Measurements from ENCODE around the gene ALPK1. TPM values are rescaled to one million over a fixed set of nuclear protein-coding genes. Genes with fewer than 3 reads are reported as not detected.

ALPK1 gene
- total RNA-seq, 1 experiment from 2014 or later: 0.17 TPM

GRCh38 chr4:112284662-112285411 lies 12.3 kb upstream of the ALPK1 start:
- Mint-ChIP-seq H3K4me1 (peaks cover 7 to 16% of the 10 kb centered on the region in 2 experiments), H3K36me3 (ENCODE audit: insufficient read depth in 1 of 3, low read depth in 3 of 3) (peaks cover 4 to 22% (median 4%) of the 10 kb centered on the region in 3 experiments; a peak in 6 of 7 replicates), H3K9me3 (peaks cover 8 to 12% of the 10 kb centered on the region in 2 experiments), H3K27me3 (ENCODE audit: low read depth) (peaks cover 44% of the 10 kb centered on the region), H3K27ac (no peak overlapping the region), H3K4me3 (peak overlapping the region; percentile 71 to 85)
- Histone ChIP-seq H3K9me3 (ENCODE audit: control insufficient read depth, low read depth, low read length) (no peaks in the 10 kb centered on the region), H3K23ac (ENCODE audit: insufficient read length, low read depth, low read length) (no peak overlapping the region), H3K18ac (ENCODE audit: insufficient read length, low read depth, low read length) (no peak overlapping the region), H3K79me1 (ENCODE audit: insufficient read depth, low read depth, low read length, poor library complexity, severe bottlenecking) (no peaks in the 10 kb centered on the region), H2BK12ac (ENCODE audit: insufficient read length, low read depth, low read length) (no peak overlapping the region), H3K4ac (ENCODE audit: low read depth, low read length) (no peak overlapping the region), H3K27ac (ENCODE audit: insufficient read length, low read depth, low read length) (no peak overlapping the region), H3K14ac (ENCODE audit: insufficient read depth, low read length) (no peak overlapping the region), H4K8ac (replicated peaks; ENCODE audit: insufficient read length, low read depth, low read length) (no peak overlapping the region), H3K56ac (ENCODE audit: insufficient read length, low read depth, low read length) (no peak overlapping the region), H2BK20ac (ENCODE audit: low read depth, low read length, poor library complexity, severe bottlenecking) (no peak overlapping the region), H4K20me1 (ENCODE audit: control insufficient read depth, insufficient read depth, insufficient read length) (no peaks in the 10 kb centered on the region), H2AFZ (ENCODE audit: low read length) (no peak overlapping the region), H4K5ac (ENCODE audit: insufficient read length, low read depth, low read length) (no peak overlapping the region), H3K79me2 (ENCODE audit: insufficient read depth, low read length) (no peaks in the 10 kb centered on the region), H3T11ph (ENCODE audit: low read length) (no peak overlapping the region), H2BK5ac (ENCODE audit: insufficient read length, low read length) (no peak overlapping the region), H3K9ac (ENCODE audit: extremely low read depth, insufficient read length, low read length) (no peak overlapping the region), H4K91ac (ENCODE audit: insufficient read length, low read depth, low read length) (no peak overlapping the region), H3K23me2 (ENCODE audit: insufficient read length, low read depth, low read length, poor library complexity, severe bottlenecking) (peaks cover 13% of the 10 kb centered on the region), H2AK5ac (ENCODE audit: insufficient read length, low read length) (no peak overlapping the region), H2BK15ac (ENCODE audit: low read depth, low read length) (no peak overlapping the region), H3K4me2 (ENCODE audit: insufficient read depth, insufficient read length, low read length) (peak overlapping the region; percentile 75), H2BK120ac (ENCODE audit: low read depth, low read length, poor library complexity, severe bottlenecking) (no peak overlapping the region), H3K4me1 (ENCODE audit: insufficient read depth, low read length) (no peaks in the 10 kb centered on the region), H3K27me3 (ENCODE audit: insufficient read depth, low read length) (no peaks in the 10 kb centered on the region)
- no CpG with 5 or more reads among the region's 15 CpGs for WGBS (ENCODE audit: extremely low coverage, insufficient read length, low lambda C conversion rate)
- TF ChIP-seq CTCF (conservative IDR thresholded peaks at IDR 0.05): no peak
- no peak for DNase-seq

Data from H9 (cell line).